SU-DHL-6 (cell line): ENCODE measurements around the gene FGF5.

Experiments
- H2AFZ ChIP-seq: fragments of 200-600 bp; sonication (generic); 2 replicates; pipeline ENCODE4 v1.6.1; 2014; ENCODE audit warnings: low read depth, mild to moderate bottlenecking, moderate library complexity, mixed read lengths, antibody characterized with exemption, low read length; ENCODE audit not compliant: severe bottlenecking
- H3F3A ChIP-seq: fragments of 200-600 bp; shearing (Covaris generic); 2 replicates; pipeline ENCODE4 v1.6.0; 2016; ENCODE audit warnings: antibody characterized with exemption, mild to moderate bottlenecking; ENCODE audit not compliant: insufficient read depth
- H3K27ac ChIP-seq: fragments of 200-600 bp; sonication (generic); 2 replicates; pipeline ENCODE4 v1.5.1; 2016; ENCODE audit warnings: low read depth, mild to moderate bottlenecking, low read length, moderate library complexity, mixed read lengths
- H3K27me3 ChIP-seq: fragments of 200-600 bp; sonication (generic), shearing (Covaris generic); 2 replicates; pipeline ENCODE4 v1.6.0; 2014; ENCODE audit warnings: mild to moderate bottlenecking, low read length
- H3K36me3 ChIP-seq: fragments of 200-600 bp; sonication (generic); 2 replicates; pipeline ENCODE4 v1.6.1; 2014; ENCODE audit warnings: mild to moderate bottlenecking, low read length, mixed read lengths
- H3K4me2 ChIP-seq: fragments of 300-600, 200-600 bp; shearing (Covaris generic), sonication (generic); 2 replicates; pipeline ENCODE4 v1.6.0; 2014; ENCODE audit warnings: low read length, low read depth, mild to moderate bottlenecking; ENCODE audit not compliant: poor library complexity, severe bottlenecking
- H3K4me3 ChIP-seq: fragments of 200-600 bp; sonication (generic); 2 replicates; pipeline ENCODE4 v1.5.1; 2014; ENCODE audit warnings: antibody characterized with exemption, low read length, mild to moderate bottlenecking, mixed read lengths; ENCODE audit not compliant: insufficient read depth, poor library complexity, severe bottlenecking
- H3K79me2 ChIP-seq: fragments of 200-600 bp; sonication (generic); 2 replicates; pipeline ENCODE4 v1.6.1; 2014; ENCODE audit warnings: mild to moderate bottlenecking, low read length, moderate library complexity; ENCODE audit not compliant: insufficient read depth
- H3K9ac ChIP-seq: fragments of 200-600 bp; sonication (generic); 2 replicates; pipeline ENCODE4 v1.7.0; 2014; ENCODE audit warnings: mild to moderate bottlenecking, low read length
- H3K9me2 ChIP-seq: fragments of 200-600 bp; sonication (generic); replicated peaks from 2 replicates; pipeline ENCODE4 v1.6.1; 2014; ENCODE audit warnings: low read length; ENCODE audit not compliant: insufficient read depth
- H3K9me3 ChIP-seq: fragments of 200-600 bp; sonication (generic); 2 replicates; pipeline ENCODE4 v1.6.1; 2014; ENCODE audit warnings: low read length, mixed read lengths; ENCODE audit not compliant: insufficient read depth
- H4K20me1 ChIP-seq: fragments of 200-600 bp; sonication (generic); 2 replicates; pipeline ENCODE4 v1.6.1; 2014; ENCODE audit warnings: low read depth, mild to moderate bottlenecking, antibody characterized with exemption, low read length, moderate library complexity, mixed read lengths
- EZH2phosphoT487 ChIP-seq: fragments of 200-600 bp; sonication (generic), shearing (Covaris generic); conservative IDR thresholded peaks from 2 replicates; pipeline ENCODE4 v1.6.1; 2018; ENCODE audit warnings: mild to moderate bottlenecking, antibody characterized with exemption, low read length, moderate library complexity, mixed read lengths
- TF ChIP-seq, protein P1 (sequence below): fragments of 200-600 bp; sonication (generic); IDR thresholded peaks from one replicate; pipeline ENCODE4 v1.5.1; 2017; ENCODE audit warnings: antibody characterized with exemption, mild to moderate bottlenecking, low read length, moderate library complexity; ENCODE audit not compliant: insufficient read depth, poor library complexity, severe bottlenecking

FGF5 gene

DNA sequence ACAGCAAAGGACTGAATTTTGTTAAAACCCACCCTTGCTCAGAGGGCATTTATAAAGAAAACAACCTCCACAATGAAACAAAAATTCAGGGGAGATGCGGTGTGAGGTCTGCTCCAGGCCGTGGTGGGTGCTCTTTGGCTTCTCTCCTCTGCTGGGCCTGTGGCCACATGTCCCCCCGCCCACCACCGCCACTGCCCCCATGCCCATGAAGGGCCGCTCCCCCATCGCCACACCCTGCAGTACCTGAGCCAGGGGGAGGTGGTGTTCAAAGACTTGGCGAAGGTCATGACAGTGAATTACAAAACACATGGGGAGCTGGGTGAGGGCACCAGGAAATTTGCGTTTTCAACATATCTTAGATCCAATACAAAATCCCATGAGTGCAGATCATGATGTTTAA, 54.9 kb downstream of the FGF5 start:
- Histone ChIP-seq H3K9me3 (no peaks in the 10 kb centered on the region), H3K9me2 (no peaks in the 10 kb centered on the region), H2AFZ (no peak overlapping the region), H3K4me2 (no peak overlapping the region), H4K20me1 (no peaks in the 10 kb centered on the region), H3K79me2 (no peaks in the 10 kb centered on the region), H3K27me3 (no peaks in the 10 kb centered on the region), H3K36me3 (no peaks in the 10 kb centered on the region), H3K9ac (no peak overlapping the region), H3K27ac (no peak overlapping the region), H3F3A (no peaks in the 10 kb centered on the region), H3K4me3 (no peak overlapping the region)
- TF ChIP-seq, protein P1, sequence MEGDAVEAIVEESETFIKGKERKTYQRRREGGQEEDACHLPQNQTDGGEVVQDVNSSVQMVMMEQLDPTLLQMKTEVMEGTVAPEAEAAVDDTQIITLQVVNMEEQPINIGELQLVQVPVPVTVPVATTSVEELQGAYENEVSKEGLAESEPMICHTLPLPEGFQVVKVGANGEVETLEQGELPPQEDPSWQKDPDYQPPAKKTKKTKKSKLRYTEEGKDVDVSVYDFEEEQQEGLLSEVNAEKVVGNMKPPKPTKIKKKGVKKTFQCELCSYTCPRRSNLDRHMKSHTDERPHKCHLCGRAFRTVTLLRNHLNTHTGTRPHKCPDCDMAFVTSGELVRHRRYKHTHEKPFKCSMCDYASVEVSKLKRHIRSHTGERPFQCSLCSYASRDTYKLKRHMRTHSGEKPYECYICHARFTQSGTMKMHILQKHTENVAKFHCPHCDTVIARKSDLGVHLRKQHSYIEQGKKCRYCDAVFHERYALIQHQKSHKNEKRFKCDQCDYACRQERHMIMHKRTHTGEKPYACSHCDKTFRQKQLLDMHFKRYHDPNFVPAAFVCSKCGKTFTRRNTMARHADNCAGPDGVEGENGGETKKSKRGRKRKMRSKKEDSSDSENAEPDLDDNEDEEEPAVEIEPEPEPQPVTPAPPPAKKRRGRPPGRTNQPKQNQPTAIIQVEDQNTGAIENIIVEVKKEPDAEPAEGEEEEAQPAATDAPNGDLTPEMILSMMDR = no peak
- TF ChIP-seq EZH2phosphoT487 = no peak

GRCh38 chr4:80321776-80322175, 55.3 kb downstream of the FGF5 start:
- no peaks in the 10 kb centered on the region for H3F3A ChIP-seq
- H3K27ac ChIP-seq = no peak overlapping the region
- H2AFZ ChIP-seq = no peak overlapping the region
- TF ChIP-seq EZH2phosphoT487 = no peak
- TF ChIP-seq, protein P1 = no peak
- H3K9ac ChIP-seq = no peak overlapping the region
- H3K36me3 ChIP-seq = no peaks in the 10 kb centered on the region
- H3K27me3 ChIP-seq = no peaks in the 10 kb centered on the region
- H3K9me3 ChIP-seq = no peaks in the 10 kb centered on the region
- H3K4me3 ChIP-seq = no peak overlapping the region
- H3K4me2 ChIP-seq = no peak overlapping the region
- no peaks in the 10 kb centered on the region for H4K20me1 ChIP-seq
- H3K79me2 ChIP-seq = no peaks in the 10 kb centered on the region
- H3K9me2 ChIP-seq = no peaks in the 10 kb centered on the region

DNA sequence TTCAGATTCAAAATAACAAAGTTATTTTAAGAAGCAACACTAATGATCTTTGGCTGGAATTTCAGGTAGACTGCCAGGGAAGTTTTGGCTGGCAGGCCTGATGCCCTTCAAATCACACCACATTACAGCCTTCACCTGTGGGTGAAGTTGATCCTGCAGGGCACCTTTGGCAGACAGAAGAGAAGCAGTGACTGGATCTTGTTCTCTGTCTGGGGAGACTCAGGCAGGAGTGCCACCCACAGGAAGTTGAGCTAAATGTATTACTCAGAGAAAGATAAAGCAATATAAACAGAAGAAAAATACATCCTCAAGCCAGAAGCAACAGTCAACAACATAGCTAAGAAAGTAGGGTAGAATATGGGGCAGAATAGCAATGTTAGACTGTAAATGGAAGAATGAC, 56.3 kb downstream of the FGF5 start:
- no peaks in the 10 kb centered on the region for H3F3A ChIP-seq
- no peaks in the 10 kb centered on the region for H3K9me3 ChIP-seq
- no peak overlapping the region for H3K9ac ChIP-seq
- H3K27me3 ChIP-seq = no peaks in the 10 kb centered on the region
- H3K79me2 ChIP-seq = no peaks in the 10 kb centered on the region
- no peak overlapping the region for H3K4me3 ChIP-seq
- no peak overlapping the region for H3K4me2 ChIP-seq
- H3K9me2 ChIP-seq = no peaks in the 10 kb centered on the region
- no peak overlapping the region for H2AFZ ChIP-seq
- no peaks in the 10 kb centered on the region for H4K20me1 ChIP-seq
- no peak for TF ChIP-seq EZH2phosphoT487
- TF ChIP-seq, protein P1 = no peak
- H3K27ac ChIP-seq = no peak overlapping the region
- H3K36me3 ChIP-seq = no peaks in the 10 kb centered on the region
